GM23248 (cell line): ENCODE data around the gene LPAR5.
"Not testable (repeated sequence)": the region's sequence is repeated elsewhere in the genome, so short reads cannot be mapped to it uniquely, and the experiment has no call there.

Experiments
- EZH2 ChIP-seq: fragments of 200-600 bp; sonication (generic); IDR thresholded peaks from 2 replicates; pipeline ENCODE4 v1.6.1; 2018; ENCODE audit warnings: antibody characterized with exemption, mild to moderate bottlenecking; ENCODE audit not compliant: insufficient read depth, poor library complexity, severe bottlenecking
- EZH2phosphoT487 ChIP-seq: fragments of 200-600 bp; sonication (generic); IDR thresholded peaks from 2 replicates; pipeline ENCODE4 v1.6.1; 2018; ENCODE audit warnings: antibody characterized with exemption, moderate library complexity, mild to moderate bottlenecking, low read depth; ENCODE audit not compliant: insufficient read depth

DNA sequence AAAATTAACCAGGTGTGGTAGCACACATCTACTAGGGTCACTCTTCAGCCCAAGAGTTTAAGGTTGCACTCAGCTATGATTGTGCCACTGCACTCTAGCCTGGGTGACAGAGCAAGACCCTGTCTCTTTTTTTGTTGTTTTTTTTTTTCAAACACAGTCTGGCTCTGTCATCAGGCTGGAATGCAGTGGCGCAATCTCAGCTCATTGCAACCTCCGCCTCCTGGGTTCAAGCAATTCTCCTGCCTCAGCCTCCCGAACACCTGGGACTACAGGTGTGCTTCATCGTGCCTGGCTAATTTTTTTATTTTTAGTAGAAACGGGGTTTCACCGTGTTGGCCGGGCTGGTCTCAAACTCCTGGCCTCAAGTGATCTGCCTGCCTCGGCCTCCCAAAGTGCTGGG is 49.2 kb downstream of the LPAR5 start:
- TF ChIP-seq EZH2phosphoT487, EZH2: not testable (repeated sequence)
